Fibroblast of mammary gland (primary cell): ENCODE results near the gene SNX5.

Experiments
- DNase-seq: peaks from one replicate; pipeline ENCODE4 v3.0.0-alpha.2; 2010; ENCODE audit warnings: low read depth
- H3K4me3 ChIP-seq: 2 replicates; pipeline ENCODE4 v1.5.1; 2011; ENCODE audit warnings: low read depth, mild to moderate bottlenecking, low read length, moderate library complexity; ENCODE audit not compliant: control insufficient read depth
- TF ChIP-seq, protein P1 (sequence below): conservative IDR thresholded peaks from 2 replicates; pipeline ENCODE4 v1.5.1; 2011; ENCODE audit warnings: low read depth, low read length, inconsistent platforms; ENCODE audit not compliant: control insufficient read depth, insufficient read depth

Gene SNX5

DNA sequence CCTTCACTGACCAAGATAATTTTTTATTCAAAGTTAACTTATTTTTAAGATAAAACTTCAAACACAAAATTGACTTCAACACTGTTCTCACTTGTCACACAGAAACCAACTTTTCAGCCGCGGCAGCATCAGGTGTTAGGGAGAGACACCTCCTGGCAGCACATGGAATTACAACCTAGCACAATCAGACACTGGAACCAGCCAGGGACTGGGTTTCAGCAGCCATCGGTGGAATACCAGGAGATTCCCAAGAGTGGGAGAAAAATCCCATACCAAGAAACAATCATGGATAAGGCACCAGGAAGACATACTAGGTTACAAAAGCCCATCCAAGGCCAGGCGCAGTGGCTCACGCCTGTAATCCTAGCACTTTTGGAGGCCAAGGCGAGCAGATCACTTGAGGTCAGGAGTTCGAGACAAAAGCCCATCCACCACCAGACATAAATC is 70.0 kb downstream of the SNX5 start:
- TF ChIP-seq, protein P1, sequence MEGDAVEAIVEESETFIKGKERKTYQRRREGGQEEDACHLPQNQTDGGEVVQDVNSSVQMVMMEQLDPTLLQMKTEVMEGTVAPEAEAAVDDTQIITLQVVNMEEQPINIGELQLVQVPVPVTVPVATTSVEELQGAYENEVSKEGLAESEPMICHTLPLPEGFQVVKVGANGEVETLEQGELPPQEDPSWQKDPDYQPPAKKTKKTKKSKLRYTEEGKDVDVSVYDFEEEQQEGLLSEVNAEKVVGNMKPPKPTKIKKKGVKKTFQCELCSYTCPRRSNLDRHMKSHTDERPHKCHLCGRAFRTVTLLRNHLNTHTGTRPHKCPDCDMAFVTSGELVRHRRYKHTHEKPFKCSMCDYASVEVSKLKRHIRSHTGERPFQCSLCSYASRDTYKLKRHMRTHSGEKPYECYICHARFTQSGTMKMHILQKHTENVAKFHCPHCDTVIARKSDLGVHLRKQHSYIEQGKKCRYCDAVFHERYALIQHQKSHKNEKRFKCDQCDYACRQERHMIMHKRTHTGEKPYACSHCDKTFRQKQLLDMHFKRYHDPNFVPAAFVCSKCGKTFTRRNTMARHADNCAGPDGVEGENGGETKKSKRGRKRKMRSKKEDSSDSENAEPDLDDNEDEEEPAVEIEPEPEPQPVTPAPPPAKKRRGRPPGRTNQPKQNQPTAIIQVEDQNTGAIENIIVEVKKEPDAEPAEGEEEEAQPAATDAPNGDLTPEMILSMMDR: peak; percentile 97
- DNase-seq: peak; percentile 73
- no peak overlapping the region for H3K4me3 ChIP-seq

DNA sequence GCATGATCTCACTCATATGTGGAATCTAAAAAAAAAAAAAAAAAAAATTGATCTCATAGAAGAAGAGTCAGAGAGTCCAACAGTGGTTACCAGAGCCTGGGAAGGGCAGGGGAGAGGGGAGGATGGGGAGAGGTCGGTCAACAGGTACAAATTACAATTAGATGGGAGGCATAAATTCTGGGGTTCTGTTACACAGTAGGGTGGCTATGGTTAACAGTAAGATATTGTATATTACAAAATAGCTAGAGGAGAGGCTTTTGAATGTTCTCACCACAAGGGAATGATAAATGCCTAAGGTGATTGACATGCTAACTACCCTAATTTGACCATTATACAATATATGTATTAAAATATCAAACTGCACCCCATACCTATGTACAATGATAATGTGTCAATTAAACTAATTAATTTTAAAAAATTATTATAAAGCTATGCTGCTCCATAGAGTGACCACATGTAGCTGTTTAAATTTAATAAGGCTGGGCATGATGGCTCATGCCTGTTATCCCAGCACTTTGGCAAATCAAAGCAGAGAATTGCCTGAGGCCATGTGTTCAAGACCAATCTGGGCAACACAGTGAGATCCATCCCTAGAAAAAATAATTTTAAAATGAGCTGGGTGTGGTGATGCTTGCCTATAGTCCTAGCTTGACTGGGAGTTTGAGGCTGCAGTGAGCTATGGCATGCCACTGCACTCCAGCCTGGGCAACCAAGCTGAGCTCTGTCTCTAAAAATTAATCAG is 70.9 kb downstream of the SNX5 start:
- H3K4me3 ChIP-seq: no peak overlapping the region
- DNase-seq: no peak
- TF ChIP-seq, protein P1: no peak

DNA sequence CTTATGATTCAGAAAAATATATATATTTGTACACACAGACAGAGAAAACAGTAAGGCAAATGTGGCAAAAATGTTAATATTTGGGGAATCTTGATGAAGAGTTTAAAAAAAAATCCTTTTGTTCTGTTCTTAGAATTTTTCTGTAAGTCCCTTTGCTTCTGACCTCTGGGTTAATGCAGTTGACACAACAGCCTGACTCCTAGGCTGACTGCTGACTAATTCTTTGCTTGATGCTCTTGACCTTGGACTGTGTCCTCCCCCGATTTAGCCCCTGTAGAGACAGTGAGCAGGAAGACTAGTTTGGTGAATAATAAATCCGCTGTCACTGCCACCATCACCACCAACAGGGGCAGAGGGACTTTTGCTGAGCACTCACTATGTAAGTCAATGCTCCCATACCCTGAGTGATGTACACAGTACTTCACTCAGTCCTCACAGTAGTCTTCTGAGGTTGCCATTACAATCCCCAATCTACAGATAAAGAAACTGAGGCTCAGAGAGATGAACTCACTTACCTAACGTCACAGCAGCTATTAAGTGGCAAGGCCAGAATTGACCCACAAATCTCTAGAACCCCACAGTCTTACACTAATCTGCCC is 71.7 kb downstream of the SNX5 start:
- DNase-seq: peak; percentile 52
- no peak overlapping the region for H3K4me3 ChIP-seq
- TF ChIP-seq, protein P1: no peak

DNA sequence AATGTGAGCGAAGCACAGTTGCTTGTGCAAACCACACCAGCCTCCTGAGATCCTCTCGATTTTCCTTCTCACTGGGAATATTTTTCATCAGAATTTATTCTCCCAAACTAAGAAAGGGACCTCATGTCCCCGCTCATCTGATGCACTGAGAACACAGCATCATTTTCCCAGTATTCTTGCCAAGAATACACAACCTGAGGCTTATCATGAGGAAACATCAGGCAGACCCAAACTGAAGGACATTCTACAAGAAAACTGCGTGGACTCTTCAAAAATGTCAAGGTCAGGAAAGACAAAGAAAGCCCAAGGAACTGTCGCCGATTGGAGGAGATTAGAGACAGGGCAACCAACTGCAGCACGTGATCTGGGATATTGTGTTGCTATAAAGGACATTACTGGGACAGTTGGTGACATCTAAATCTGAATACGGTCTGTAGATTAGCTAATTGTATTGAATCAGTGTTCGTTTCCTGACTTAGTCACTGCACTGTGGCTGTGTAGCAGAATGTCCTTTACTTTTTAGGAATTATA is 72.3 kb downstream of the SNX5 start:
- peak; percentile 20 for DNase-seq
- H3K4me3 ChIP-seq: no peak overlapping the region
- TF ChIP-seq, protein P1: no peak

DNA sequence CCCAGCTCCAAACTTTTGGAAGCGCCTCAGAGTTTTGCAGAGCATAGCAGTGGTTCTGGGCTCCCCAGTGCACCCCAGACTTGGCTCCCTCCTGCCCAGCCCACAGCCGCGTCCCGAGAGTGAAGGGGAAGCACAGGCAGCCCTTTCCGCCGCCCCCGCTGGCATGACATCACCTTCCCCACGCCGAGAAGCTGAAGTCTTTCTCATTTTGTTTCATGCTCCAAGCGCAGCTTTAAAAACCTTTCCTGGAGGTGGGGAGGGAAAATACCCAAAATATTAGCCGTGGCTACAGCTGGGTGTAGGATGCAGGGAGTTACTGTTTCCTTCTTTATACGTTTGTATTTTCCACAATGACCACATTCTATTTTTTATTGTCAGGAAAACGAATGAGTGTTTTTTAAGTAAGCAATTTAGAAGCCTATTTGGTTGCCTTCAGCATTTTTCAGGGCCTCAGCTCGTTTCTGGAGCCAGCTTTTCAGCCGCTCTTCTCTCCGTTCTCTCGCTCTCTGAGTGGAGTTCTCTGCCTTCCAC is 72.9 kb downstream of the SNX5 start:
- H3K4me3 ChIP-seq: peak overlapping the region; percentile 51
- DNase-seq: peak; percentile 66
- TF ChIP-seq, protein P1: no peak

DNA sequence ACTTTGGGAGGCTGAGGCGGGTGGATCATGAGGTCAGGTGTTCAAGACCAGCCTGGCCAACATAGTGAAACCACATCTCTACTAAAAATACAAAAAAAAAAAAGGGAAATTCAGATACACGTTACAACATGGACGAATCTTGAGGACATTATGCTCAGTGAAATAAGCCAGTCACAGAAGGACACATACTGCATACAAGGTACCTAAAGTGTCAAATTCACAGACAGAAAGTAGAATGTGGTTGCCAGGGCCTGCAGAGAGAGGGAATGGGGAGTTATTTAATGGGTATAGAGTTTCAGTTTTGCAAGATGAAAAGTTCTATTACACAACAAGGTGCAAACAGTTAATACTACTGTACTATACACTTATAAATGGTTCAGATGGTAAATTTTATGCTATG is 75.1 kb downstream of the SNX5 start:
- no peak overlapping the region for H3K4me3 ChIP-seq
- no peak for DNase-seq
- TF ChIP-seq, protein P1: no peak
